Ishikawa (cell line): ENCODE data around the gene SAMHD1.

Experiments used
- CEBPB ChIP-seq: IDR thresholded peaks from 2 replicates; pipeline ENCODE4 v1.6.1; 2012
- CREB1 ChIP-seq: IDR thresholded peaks from 2 replicates; pipeline ENCODE4 v1.6.1; 2012; ENCODE audit warnings: low read depth
- EGR1 ChIP-seq: IDR thresholded peaks from 2 replicates; pipeline ENCODE4 v1.6.1; 2012
- NFIC ChIP-seq: IDR thresholded peaks from 2 replicates; pipeline ENCODE4 v1.6.1; 2012
- RAD21 ChIP-seq: IDR thresholded peaks from 2 replicates; pipeline ENCODE4 v1.6.1; 2012; ENCODE audit warnings: low read depth
- REST ChIP-seq: IDR thresholded peaks from 2 replicates; pipeline ENCODE4 v1.6.1; 2012; ENCODE audit warnings: low read depth, mild to moderate bottlenecking
- TAF1 ChIP-seq: IDR thresholded peaks from 2 replicates; pipeline ENCODE4 v1.6.1; 2012; ENCODE audit warnings: low read depth, mild to moderate bottlenecking
- TCF12 ChIP-seq: IDR thresholded peaks from 2 replicates; pipeline ENCODE4 v1.6.1; 2012; ENCODE audit warnings: low read depth
- TEAD4 ChIP-seq: IDR thresholded peaks from 2 replicates; pipeline ENCODE4 v1.6.1; 2012
- USF1 ChIP-seq: IDR thresholded peaks from 2 replicates; pipeline ENCODE4 v1.6.1; 2012
- YY1 ChIP-seq: IDR thresholded peaks from 2 replicates; pipeline ENCODE4 v1.6.1; 2012; ENCODE audit warnings: low read depth
- ZBTB7A ChIP-seq: IDR thresholded peaks from 2 replicates; pipeline ENCODE4 v1.6.1; 2012; ENCODE audit warnings: low read depth
- TF ChIP-seq, protein P1 (sequence below): IDR thresholded peaks from 2 replicates; pipeline ENCODE4 v1.6.1; 2012

DNA sequence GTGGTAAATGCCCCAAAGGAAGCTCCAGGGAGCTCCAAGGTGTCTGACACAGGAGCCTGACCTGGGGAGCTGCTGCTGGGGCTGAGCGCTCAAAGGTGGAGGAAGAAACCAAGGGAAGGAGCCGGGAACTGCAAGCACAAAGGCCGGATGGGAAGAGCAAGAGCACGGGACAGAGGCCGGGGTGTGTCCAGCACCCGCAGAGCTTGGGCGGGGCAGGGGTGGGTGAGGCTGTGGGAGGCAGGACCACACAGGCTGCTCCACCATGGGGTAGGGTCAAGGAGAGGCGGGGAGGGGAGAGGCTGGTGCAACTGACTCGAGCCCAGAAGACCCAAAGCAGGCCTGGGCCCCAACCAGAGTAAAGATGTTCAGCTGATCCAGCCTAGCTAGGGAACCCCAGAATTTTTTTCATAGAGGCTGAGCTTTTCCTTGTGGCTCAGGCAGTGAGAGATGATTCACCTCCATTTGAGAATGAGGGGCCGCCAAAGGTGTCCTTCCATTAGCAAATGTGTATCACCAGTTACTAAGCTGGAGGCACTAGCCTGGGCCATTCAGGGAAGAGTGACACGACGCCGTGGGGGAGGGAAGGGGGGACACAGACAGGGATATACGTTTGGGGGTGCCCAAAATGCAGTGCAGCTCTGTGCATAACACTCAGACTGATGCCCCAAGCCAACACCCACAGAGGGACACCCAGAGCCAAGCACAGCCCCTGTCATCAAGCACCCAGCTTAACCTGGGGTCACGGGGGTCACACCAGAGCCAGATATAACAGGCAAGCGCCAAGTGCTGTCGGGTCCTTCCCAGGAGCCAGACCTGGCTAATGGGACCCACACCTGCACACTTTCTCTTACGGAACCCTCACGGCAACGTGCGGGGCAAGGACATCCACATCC, 96.9 kb downstream of the SAMHD1 start:
- TF ChIP-seq YY1 (no peak), CEBPB (no peak), ZBTB7A (no peak), TCF12 (no peak), TAF1 (no peak), RAD21 (no peak), REST (no peak), NFIC (no peak), EGR1 (no peak), USF1 (no peak), CREB1 (no peak), TEAD4 (no peak)
- TF ChIP-seq, protein P1, sequence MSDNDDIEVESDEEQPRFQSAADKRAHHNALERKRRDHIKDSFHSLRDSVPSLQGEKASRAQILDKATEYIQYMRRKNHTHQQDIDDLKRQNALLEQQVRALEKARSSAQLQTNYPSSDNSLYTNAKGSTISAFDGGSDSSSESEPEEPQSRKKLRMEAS: no peak
